ENCODE measurements around the gene ANGEL2. TPM values are rescaled to one million over a fixed set of nuclear protein-coding genes. Genes with fewer than 3 reads are reported as not detected.

The ANGEL2 gene
- total RNA-seq, 1 experiment from 2014 or later: 56.3 TPM

DNA sequence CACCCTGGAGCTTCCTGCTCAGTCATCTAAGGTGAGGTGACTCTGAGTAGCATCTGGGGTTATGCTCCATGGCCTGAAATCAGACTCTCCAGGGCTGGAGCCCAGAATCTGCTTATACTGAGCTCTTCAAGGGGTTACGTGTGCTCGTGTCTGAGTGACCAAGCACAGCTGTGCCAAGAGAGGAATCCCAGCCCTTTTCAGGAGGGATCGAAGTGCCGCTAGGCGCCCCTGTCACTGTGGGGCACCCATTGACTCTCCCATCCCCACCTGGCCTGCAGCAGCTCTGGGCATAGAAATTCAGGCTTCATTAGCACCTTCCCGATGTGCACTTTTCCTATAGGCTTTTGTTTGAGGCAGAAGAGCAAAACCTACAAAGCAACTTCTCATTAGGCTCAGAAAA is 51.6 kb downstream of the ANGEL2 start:
- CTCF ChIA-PET: no interaction called here
- Mint-ChIP-seq H3K36me3 (ENCODE audit: insufficient read depth, unreplicated experiment) (no peaks in the 10 kb centered on the region), H3K4me1 (ENCODE audit: low read depth, unreplicated experiment) (no peaks in the 10 kb centered on the region), H3K9me3 (ENCODE audit: low read depth, unreplicated experiment) (no peaks in the 10 kb centered on the region), H3K27me3 (ENCODE audit: unreplicated experiment) (no peaks in the 10 kb centered on the region), H3K4me3 (ENCODE audit: low read depth, unreplicated experiment) (no peak overlapping the region), H3K27ac (ENCODE audit: unreplicated experiment) (no peak overlapping the region)
- DNase-seq: no peak
- BruUV-seq (replicated peaks): no TSS peak
- intact Hi-C loops (cut with micrococcal nuclease; ENCODE audit: unreplicated experiment): no loop called here
- no peak for TF ChIP-seq CTCF (IDR thresholded peaks at IDR 0.05; ENCODE audit: unreplicated experiment)

- CTCF ChIA-PET: no interaction called here
- no peak for TF ChIP-seq CTCF (IDR thresholded peaks at IDR 0.05; ENCODE audit: unreplicated experiment)
- no TSS peak for BruUV-seq (replicated peaks)
- no peaks in the 10 kb centered on the region for H3K27me3 Mint-ChIP-seq (ENCODE audit: unreplicated experiment)
- H3K4me1 Mint-ChIP-seq (ENCODE audit: low read depth, unreplicated experiment): no peaks in the 10 kb centered on the region
- H3K27ac Mint-ChIP-seq (ENCODE audit: unreplicated experiment): no peak overlapping the region
- no peak for DNase-seq
- intact Hi-C loops (cut with micrococcal nuclease; ENCODE audit: unreplicated experiment): no loop called here
- no peaks in the 10 kb centered on the region for H3K36me3 Mint-ChIP-seq (ENCODE audit: insufficient read depth, unreplicated experiment)
- no peaks in the 10 kb centered on the region for H3K9me3 Mint-ChIP-seq (ENCODE audit: low read depth, unreplicated experiment)
- H3K4me3 Mint-ChIP-seq (ENCODE audit: low read depth, unreplicated experiment): no peak overlapping the region
Observed at GRCh38 chr1:212962509-212962908, 53.2 kb downstream of the ANGEL2 start.

- no peaks in the 10 kb centered on the region for H3K9me3 Mint-ChIP-seq (ENCODE audit: low read depth, unreplicated experiment)
- H3K27me3 Mint-ChIP-seq (ENCODE audit: unreplicated experiment): peaks cover 9% of the 10 kb centered on the region
- no peak overlapping the region for H3K27ac Mint-ChIP-seq (ENCODE audit: unreplicated experiment)
- H3K36me3 Mint-ChIP-seq (ENCODE audit: insufficient read depth, unreplicated experiment): no peaks in the 10 kb centered on the region
- TF ChIP-seq CTCF (IDR thresholded peaks at IDR 0.05; ENCODE audit: unreplicated experiment): no peak
- CTCF ChIA-PET: no interaction called here
- no TSS peak for BruUV-seq (replicated peaks)
- intact Hi-C loops (cut with micrococcal nuclease; ENCODE audit: unreplicated experiment): no loop called here
- no peaks in the 10 kb centered on the region for H3K4me1 Mint-ChIP-seq (ENCODE audit: low read depth, unreplicated experiment)
- DNase-seq: no peak
- no peak overlapping the region for H3K4me3 Mint-ChIP-seq (ENCODE audit: low read depth, unreplicated experiment)
Observed at GRCh38 chr1:212960932-212961331, 54.7 kb downstream of the ANGEL2 start.

- DNase-seq: no peak
- Mint-ChIP-seq H3K27ac (ENCODE audit: unreplicated experiment) (no peak overlapping the region), H3K4me1 (ENCODE audit: low read depth, unreplicated experiment) (no peaks in the 10 kb centered on the region), H3K9me3 (ENCODE audit: low read depth, unreplicated experiment) (no peaks in the 10 kb centered on the region), H3K27me3 (ENCODE audit: unreplicated experiment) (peaks cover 17% of the 10 kb centered on the region), H3K4me3 (ENCODE audit: low read depth, unreplicated experiment) (no peak overlapping the region), H3K36me3 (ENCODE audit: insufficient read depth, unreplicated experiment) (no peaks in the 10 kb centered on the region)
- CTCF ChIA-PET: no interaction called here
- intact Hi-C loops (cut with micrococcal nuclease; ENCODE audit: unreplicated experiment): no loop called here
- TF ChIP-seq CTCF (IDR thresholded peaks at IDR 0.05; ENCODE audit: unreplicated experiment): no peak
- BruUV-seq (replicated peaks): no TSS peak
Observed at GRCh38 chr1:212959266-212960220, 56.1 kb downstream of the ANGEL2 start.

Data from Calu3 (cell line).